GM12878 (cell line): ENCODE measurements around the gene TMPRSS9. TPM values are rescaled to one million over a fixed set of nuclear protein-coding genes. Genes with fewer than 3 reads are reported as not detected.

Experiments used
- ATAC-seq: fragments of 200-7000 bp; cut with Tn5 transposase; 3 replicates; pipeline ENCODE4 v1.9.1; 2020; ENCODE audit warnings: mild to moderate bottlenecking, moderate library complexity
- BruUV-seq: library from RNA; stranded (reverse); fragments of 400-500 nt; replicated peaks from 2 replicates; lab custom pipeline; 2021; lab: Mats Ljungman, UMichigan
- CTCF ChIA-PET: fragments of 300-600 bp; sonication (Branson Sonifier 250); formaldehyde crosslinking; extraction: SDS; loops from one replicate; lab custom pipeline; 2021; ENCODE audit warnings: inconsistent platforms; lab: Yijun Ruan, JAX
- POLR2A ChIA-PET: fragments of 350-600 bp; formaldehyde crosslinking; extraction: SDS; loops from one replicate; lab custom pipeline; 2021; ENCODE audit warnings: inconsistent platforms; lab: Charles Lee
- RAD21 ChIA-PET: fragments of 300-600 bp; sonication (Branson Sonifier 250); formaldehyde crosslinking; loops from one replicate; lab custom pipeline; 2023; ENCODE audit warnings: antibody characterized with exemption; ENCODE audit not compliant: unreplicated experiment; lab: Charles Lee
- SMC1A ChIA-PET: fragments of 300-600 bp; sonication (Branson Sonifier 250); formaldehyde crosslinking; loops from one replicate; lab custom pipeline; 2023; ENCODE audit not compliant: unreplicated experiment, uncharacterized antibody; lab: Charles Lee
- DNase-seq: peaks from one replicate; pipeline ENCODE4 v3.0.0-alpha.2; 2011; ENCODE audit warnings: low read depth, low spot score
- FAIRE-seq: peaks from 3 replicates; lab custom pipeline; 2011; peaks lifted over from hg19 to GRCh38; lab: Jason Lieb, UNC
- H2AFZ ChIP-seq: 2 replicates; pipeline ENCODE4 v1.6.0; 2011; ENCODE audit warnings: low read depth, low read length, control low read depth; ENCODE audit not compliant: control insufficient read depth
- H3K27ac ChIP-seq: 2 replicates; pipeline ENCODE4 v1.5.1; 2011; ENCODE audit warnings: control low read depth; ENCODE audit not compliant: control insufficient read depth, insufficient read depth
- H3K27me3 ChIP-seq, 2 experiments: replicated peaks in 1 of 2; 2 replicates each; pipeline versions ENCODE4 v1.6.0 to v1.6.1; 2011; ENCODE audit warnings: low read length in 1 of 2; ENCODE audit not compliant: control insufficient read depth in 2 of 2, insufficient read depth in 2 of 2
- H3K36me3 ChIP-seq, 2 experiments: 2 replicates each; pipeline ENCODE4 v1.5.1; 2011; ENCODE audit warnings: low read length in 1 of 2; ENCODE audit not compliant: control insufficient read depth in 2 of 2, insufficient read depth in 2 of 2
- H3K4me1 ChIP-seq: 2 replicates; pipeline ENCODE4 v1.6.1; 2011; ENCODE audit warnings: mild to moderate bottlenecking, low read length, moderate library complexity, mixed read lengths; ENCODE audit not compliant: control insufficient read depth, insufficient read depth
- H3K4me2 ChIP-seq: 2 replicates; pipeline ENCODE4 v1.6.0; 2011; ENCODE audit warnings: control low read depth; ENCODE audit not compliant: control insufficient read depth, insufficient read depth
- H3K4me3 ChIP-seq: fragments of 200-600 bp; sonication (generic); 2 replicates; pipeline ENCODE4 v1.5.1; 2016
- H3K79me2 ChIP-seq: 2 replicates; pipeline ENCODE4 v1.6.0; 2011; ENCODE audit warnings: low read length; ENCODE audit not compliant: control insufficient read depth, insufficient read depth
- H3K9ac ChIP-seq: 2 replicates; pipeline ENCODE4 v1.8.0; 2011; ENCODE audit warnings: low read length, control low read depth, mixed read lengths; ENCODE audit not compliant: control insufficient read depth, insufficient read depth
- H3K9me3 ChIP-seq: replicated peaks from 3 replicates; pipeline ENCODE4 v1.5.1; 2011; ENCODE audit warnings: mild to moderate bottlenecking, low read length; ENCODE audit not compliant: control insufficient read depth, insufficient read depth
- H4K20me1 ChIP-seq: 2 replicates; pipeline ENCODE4 v1.6.0; 2011; ENCODE audit not compliant: control insufficient read depth, insufficient read depth
- CBX5 ChIP-seq: sonication (generic); IDR thresholded peaks from 2 replicates; pipeline ENCODE4 v1.6.1; 2016; ENCODE audit warnings: low read depth, moderate library complexity, mild to moderate bottlenecking, inconsistent platforms
- CHD4 ChIP-seq: fragments of 200-600 bp; sonication (generic); IDR thresholded peaks from 2 replicates; pipeline ENCODE4 v1.6.1; 2016; ENCODE audit warnings: mild to moderate bottlenecking
- KLF5 ChIP-seq: fragments of 450-650 bp; IDR thresholded peaks from 2 replicates; pipeline ENCODE4 v1.6.1; 2014; ENCODE audit warnings: mild to moderate bottlenecking; ENCODE audit not compliant: partially characterized antibody
- MEF2B ChIP-seq: fragments of 450-650 bp; IDR thresholded peaks from 2 replicates; pipeline ENCODE4 v1.6.1; 2018; ENCODE audit warnings: mild to moderate bottlenecking, moderate library complexity; ENCODE audit not compliant: partially characterized antibody, poor library complexity, severe bottlenecking
- MTA2 ChIP-seq: fragments of 450-650 bp; IDR thresholded peaks from 2 replicates; pipeline ENCODE4 v1.6.1; 2016; ENCODE audit warnings: low read depth, mild to moderate bottlenecking, moderate library complexity
- NFXL1 ChIP-seq: fragments of 450-650 bp; IDR thresholded peaks from 2 replicates; pipeline ENCODE4 v1.6.1; 2017; ENCODE audit warnings: antibody characterized with exemption, mild to moderate bottlenecking, borderline replicate concordance
- POLR2A ChIP-seq: IDR thresholded peaks from 2 replicates; pipeline ENCODE4 v1.6.1; 2011; ENCODE audit warnings: low read depth, mild to moderate bottlenecking, low read length
- RFX5 ChIP-seq: IDR thresholded peaks from 2 replicates; pipeline ENCODE4 v1.6.1; 2011; ENCODE audit warnings: low read depth, low read length, improper control_type of control experiment
- SP1 ChIP-seq: IDR thresholded peaks from one replicate; pipeline ENCODE4 v1.6.1; 2011; ENCODE audit warnings: low read depth, low read length
- SUPT20H ChIP-seq: IDR thresholded peaks from 2 replicates; pipeline ENCODE4 v1.6.1; 2011; ENCODE audit warnings: low read depth, mild to moderate bottlenecking, low read length, moderate library complexity, borderline replicate concordance; ENCODE audit not compliant: control insufficient read depth
- TCF3 ChIP-seq: IDR thresholded peaks from 2 replicates; pipeline ENCODE4 v1.6.1; 2012; ENCODE audit warnings: low read depth, mild to moderate bottlenecking, low read length, borderline replicate concordance; ENCODE audit not compliant: insufficient read depth
- YY1 ChIP-seq: IDR thresholded peaks from 2 replicates; pipeline ENCODE4 v1.6.1; 2011; ENCODE audit warnings: low read depth, mild to moderate bottlenecking, low read length
- WGBS: methylation state at CpG from one replicate; pipeline ENCODE4 v1.1.6; 2016; ENCODE audit warnings: low lambda C conversion rate; ENCODE audit not compliant: insufficient replicate concordance, insufficient coverage; ENCODE audit errors: missing lambda C conversion rate; 5-methylcytosine and 5-hydroxymethylcytosine counted together
- in situ Hi-C: fragments of 300-500 bp; cut with MboI; formaldehyde crosslinking; loops from 9 replicates; pipeline ENCODE4 v1.14.3; 2018; ENCODE audit warnings: mixed read lengths
- intact Hi-C: fragments of 100-400 bp; cut with micrococcal nuclease; formaldehyde crosslinking; loops from one replicate; pipeline ENCODE4 v1.14.2; 2022; ENCODE audit not compliant: unreplicated experiment
- polyA plus RNA-seq, 11 experiments: library from polyadenylated mRNA; depleted of rRNA in 4 of 11; unstranded in 6 of 11; stranded (reverse) in 5 of 11; fragments of >200 nt; fragmentation: Nextera tagmentation in 4 of 11; fragmentation: Illumina TruSeq in 1 of 11; extraction: Ambion mirVana in 4 of 11; extraction: Trizol in 1 of 11; gene quantifications; 1 replicate in 1 of 11; 2 replicates in 10 of 11; pipeline versions ENCODE4 v1.2.1 to v1.2.3, GENCODE V29; 2011 to 2016; ENCODE audit warnings: inconsistent platforms in 2 of 11, missing spikeins in 2 of 11, low read depth in 1 of 11
- total RNA-seq, 4 experiments: library from RNA; depleted of rRNA in 3 of 4; stranded (reverse); fragments of >200 nt in 3 of 4; fragmentation: Illumina TruSeq in 1 of 4; extraction: Trizol in 1 of 4; gene quantifications; 2 replicates each; pipeline versions ENCODE4 v1.2.1 to v1.2.3, GENCODE V29; 2013 to 2021
- TF ChIP-seq, protein P1 (sequence below): IDR thresholded peaks from 2 replicates; pipeline ENCODE4 v1.6.1; 2011; ENCODE audit warnings: low read depth, mild to moderate bottlenecking, low read length, moderate library complexity, borderline replicate concordance; ENCODE audit errors: extremely low read depth
- TF ChIP-seq, protein P2 (sequence below): fragments of 450-650 bp; IDR thresholded peaks from 2 replicates; pipeline ENCODE4 v1.6.1; 2017; ENCODE audit warnings: mild to moderate bottlenecking, low read depth, inconsistent platforms; ENCODE audit not compliant: poor library complexity, severe bottlenecking
- TF ChIP-seq, protein P3 (sequence below): fragments of 450-650 bp; IDR thresholded peaks from 2 replicates; pipeline ENCODE4 v1.6.1; 2017; ENCODE audit warnings: low read depth, mild to moderate bottlenecking, moderate library complexity
- TF ChIP-seq, protein P4 (sequence below): fragments of 150-350 bp; IDR thresholded peaks from 2 replicates; pipeline ENCODE4 v1.6.1; 2014; ENCODE audit warnings: mild to moderate bottlenecking, low read depth, low read length
- TF ChIP-seq, protein P5 (sequence below): fragments of 450-650 bp; IDR thresholded peaks from 2 replicates; pipeline ENCODE4 v1.6.1; 2014; ENCODE audit warnings: mild to moderate bottlenecking

TMPRSS9 gene
- total and polyA plus RNA-seq, 10 of the 15 experiments (the other 5 are each of a cell fraction or from before 2014, with no cell fraction given), result 0.24 TPM; not detected in 9

DNA sequence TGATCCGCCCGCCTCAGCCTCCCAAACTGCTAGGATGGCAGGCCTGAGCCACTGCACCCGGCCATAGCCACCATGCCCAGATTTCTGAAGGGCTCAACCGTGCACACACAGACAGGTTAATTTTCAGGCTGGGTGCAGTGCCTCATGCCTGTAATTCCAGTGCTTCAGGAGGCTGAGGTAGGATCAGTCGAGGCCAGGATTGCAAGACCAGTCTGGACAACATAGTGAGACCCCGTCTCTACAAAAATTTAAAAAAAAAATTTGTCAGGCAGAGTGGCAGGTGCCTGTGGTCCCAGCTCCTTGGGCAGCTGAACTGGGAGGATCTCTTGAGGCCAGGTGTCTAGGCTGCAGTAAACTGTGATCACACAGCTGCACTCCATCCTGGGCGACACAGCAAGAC is 59.7 kb downstream of the TMPRSS9 start:
- TF ChIP-seq, protein P1, sequence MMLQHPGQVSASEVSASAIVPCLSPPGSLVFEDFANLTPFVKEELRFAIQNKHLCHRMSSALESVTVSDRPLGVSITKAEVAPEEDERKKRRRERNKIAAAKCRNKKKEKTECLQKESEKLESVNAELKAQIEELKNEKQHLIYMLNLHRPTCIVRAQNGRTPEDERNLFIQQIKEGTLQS, result no peak
- TF ChIP-seq, protein P2, sequence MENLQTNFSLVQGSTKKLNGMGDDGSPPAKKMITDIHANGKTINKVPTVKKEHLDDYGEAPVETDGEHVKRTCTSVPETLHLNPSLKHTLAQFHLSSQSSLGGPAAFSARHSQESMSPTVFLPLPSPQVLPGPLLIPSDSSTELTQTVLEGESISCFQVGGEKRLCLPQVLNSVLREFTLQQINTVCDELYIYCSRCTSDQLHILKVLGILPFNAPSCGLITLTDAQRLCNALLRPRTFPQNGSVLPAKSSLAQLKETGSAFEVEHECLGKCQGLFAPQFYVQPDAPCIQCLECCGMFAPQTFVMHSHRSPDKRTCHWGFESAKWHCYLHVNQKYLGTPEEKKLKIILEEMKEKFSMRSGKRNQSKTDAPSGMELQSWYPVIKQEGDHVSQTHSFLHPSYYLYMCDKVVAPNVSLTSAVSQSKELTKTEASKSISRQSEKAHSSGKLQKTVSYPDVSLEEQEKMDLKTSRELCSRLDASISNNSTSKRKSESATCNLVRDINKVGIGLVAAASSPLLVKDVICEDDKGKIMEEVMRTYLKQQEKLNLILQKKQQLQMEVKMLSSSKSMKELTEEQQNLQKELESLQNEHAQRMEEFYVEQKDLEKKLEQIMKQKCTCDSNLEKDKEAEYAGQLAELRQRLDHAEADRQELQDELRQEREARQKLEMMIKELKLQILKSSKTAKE, result no peak
- TF ChIP-seq KLF5, result no peak
- no peak for TF ChIP-seq NFXL1
- TF ChIP-seq RFX5, result no peak
- TF ChIP-seq, protein P3, sequence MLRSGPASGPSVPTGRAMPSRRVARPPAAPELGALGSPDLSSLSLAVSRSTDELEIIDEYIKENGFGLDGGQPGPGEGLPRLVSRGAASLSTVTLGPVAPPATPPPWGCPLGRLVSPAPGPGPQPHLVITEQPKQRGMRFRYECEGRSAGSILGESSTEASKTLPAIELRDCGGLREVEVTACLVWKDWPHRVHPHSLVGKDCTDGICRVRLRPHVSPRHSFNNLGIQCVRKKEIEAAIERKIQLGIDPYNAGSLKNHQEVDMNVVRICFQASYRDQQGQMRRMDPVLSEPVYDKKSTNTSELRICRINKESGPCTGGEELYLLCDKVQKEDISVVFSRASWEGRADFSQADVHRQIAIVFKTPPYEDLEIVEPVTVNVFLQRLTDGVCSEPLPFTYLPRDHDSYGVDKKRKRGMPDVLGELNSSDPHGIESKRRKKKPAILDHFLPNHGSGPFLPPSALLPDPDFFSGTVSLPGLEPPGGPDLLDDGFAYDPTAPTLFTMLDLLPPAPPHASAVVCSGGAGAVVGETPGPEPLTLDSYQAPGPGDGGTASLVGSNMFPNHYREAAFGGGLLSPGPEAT, result no peak
- no peak for TF ChIP-seq SUPT20H
- no peak for TF ChIP-seq POLR2A
- no peak for TF ChIP-seq YY1
- TF ChIP-seq, protein P4, sequence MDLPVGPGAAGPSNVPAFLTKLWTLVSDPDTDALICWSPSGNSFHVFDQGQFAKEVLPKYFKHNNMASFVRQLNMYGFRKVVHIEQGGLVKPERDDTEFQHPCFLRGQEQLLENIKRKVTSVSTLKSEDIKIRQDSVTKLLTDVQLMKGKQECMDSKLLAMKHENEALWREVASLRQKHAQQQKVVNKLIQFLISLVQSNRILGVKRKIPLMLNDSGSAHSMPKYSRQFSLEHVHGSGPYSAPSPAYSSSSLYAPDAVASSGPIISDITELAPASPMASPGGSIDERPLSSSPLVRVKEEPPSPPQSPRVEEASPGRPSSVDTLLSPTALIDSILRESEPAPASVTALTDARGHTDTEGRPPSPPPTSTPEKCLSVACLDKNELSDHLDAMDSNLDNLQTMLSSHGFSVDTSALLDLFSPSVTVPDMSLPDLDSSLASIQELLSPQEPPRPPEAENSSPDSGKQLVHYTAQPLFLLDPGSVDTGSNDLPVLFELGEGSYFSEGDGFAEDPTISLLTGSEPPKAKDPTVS, result no peak
- no peak for TF ChIP-seq CHD4
- TF ChIP-seq MTA2, result no peak
- TF ChIP-seq, protein P5, sequence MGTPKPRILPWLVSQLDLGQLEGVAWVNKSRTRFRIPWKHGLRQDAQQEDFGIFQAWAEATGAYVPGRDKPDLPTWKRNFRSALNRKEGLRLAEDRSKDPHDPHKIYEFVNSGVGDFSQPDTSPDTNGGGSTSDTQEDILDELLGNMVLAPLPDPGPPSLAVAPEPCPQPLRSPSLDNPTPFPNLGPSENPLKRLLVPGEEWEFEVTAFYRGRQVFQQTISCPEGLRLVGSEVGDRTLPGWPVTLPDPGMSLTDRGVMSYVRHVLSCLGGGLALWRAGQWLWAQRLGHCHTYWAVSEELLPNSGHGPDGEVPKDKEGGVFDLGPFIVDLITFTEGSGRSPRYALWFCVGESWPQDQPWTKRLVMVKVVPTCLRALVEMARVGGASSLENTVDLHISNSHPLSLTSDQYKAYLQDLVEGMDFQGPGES, result no peak
- no peak for TF ChIP-seq SP1
- TF ChIP-seq CBX5, result no peak
- TF ChIP-seq TCF3, result no peak
- TF ChIP-seq MEF2B, result no peak
- no peak overlapping the region for H3K9ac ChIP-seq
- no peaks in the 10 kb centered on the region for H3K4me1 ChIP-seq
- no TSS peak for BruUV-seq
- H4K20me1 ChIP-seq, result no peaks in the 10 kb centered on the region
- FAIRE-seq (no peak), ATAC-seq (no peak), DNase-seq (no peak)
- no peaks in the 10 kb centered on the region for H3K27me3 ChIP-seq
- no peak overlapping the region for H2AFZ ChIP-seq
- in situ Hi-C loops (no loop called here), intact Hi-C loops (no loop called here)
- SMC1A ChIA-PET, result no interaction called here
- H3K9me3 ChIP-seq, result no peaks in the 10 kb centered on the region
- H3K79me2 ChIP-seq, result no peaks in the 10 kb centered on the region
- H3K36me3 ChIP-seq, result peaks cover 0 to 5% of the 10 kb centered on the region in 2 experiments; a peak in 2 of 4 replicates
- CTCF ChIA-PET, result no interaction called here
- POLR2A ChIA-PET, result no interaction called here
- H3K27ac ChIP-seq, result no peak overlapping the region
- WGBS, result 88% methylated on average over 7 of the region's 7 CpGs
- H3K4me2 ChIP-seq, result no peak overlapping the region
- H3K4me3 ChIP-seq, result no peak overlapping the region
- RAD21 ChIA-PET, result interaction anchor here (0.7 kb wide), 1 partner anchor 37 kb away, joined by 3 read pairs; no protein-coding TSS in a partner anchor
